KMS-11 (cell line): ENCODE measurements around the gene SYTL3.
"Not testable (repeated sequence)": the region's sequence is repeated elsewhere in the genome, so short reads cannot be mapped to it uniquely, and the experiment has no call there.

Source experiments
- H2AFZ ChIP-seq: fragments of 200-600 bp; sonication (generic); 2 replicates; pipeline ENCODE4 v1.6.1; 2016; ENCODE audit warnings: antibody characterized with exemption, mixed run types, low read depth
- H3K27ac ChIP-seq: fragments of 200-600 bp; sonication (generic); 2 replicates; pipeline ENCODE4 v1.6.1; 2016; ENCODE audit warnings: mild to moderate bottlenecking, mixed run types
- H3K27me3 ChIP-seq: fragments of 200-600 bp; sonication (generic); 2 replicates; pipeline ENCODE4 v1.6.1; 2017; ENCODE audit warnings: mild to moderate bottlenecking, low read depth, mixed run types, moderate library complexity; ENCODE audit not compliant: insufficient read depth
- H3K36me3 ChIP-seq: fragments of 200-600 bp; sonication (generic); 2 replicates; pipeline ENCODE4 v1.6.1; 2017; ENCODE audit warnings: mild to moderate bottlenecking, mixed run types; ENCODE audit not compliant: insufficient read depth
- H3K4me1 ChIP-seq: fragments of 200-600 bp; sonication (generic); 2 replicates; pipeline ENCODE4 v1.6.1; 2016; ENCODE audit warnings: mild to moderate bottlenecking, low read depth, mixed run types; ENCODE audit not compliant: poor library complexity, severe bottlenecking
- H3K4me2 ChIP-seq: fragments of 200-600 bp; sonication (generic); 2 replicates; pipeline ENCODE4 v1.7.0; 2016; ENCODE audit warnings: mild to moderate bottlenecking, mixed run types
- H3K4me3 ChIP-seq: fragments of 200-600 bp; sonication (generic); IDR thresholded peaks from 2 replicates; pipeline ENCODE4 v1.6.1; 2017; ENCODE audit warnings: low read depth, low read length, mixed read lengths; ENCODE audit not compliant: insufficient read depth
- H3K79me2 ChIP-seq: fragments of 200-600 bp; sonication (generic); 2 replicates; pipeline ENCODE4 v1.6.1; 2016; ENCODE audit warnings: low read depth, mixed run types; ENCODE audit not compliant: insufficient read depth
- H3K9ac ChIP-seq: fragments of 200-600 bp; sonication (generic); 2 replicates; pipeline ENCODE4 v1.6.1; 2016; ENCODE audit warnings: mild to moderate bottlenecking, mixed run types
- H4K20me1 ChIP-seq: fragments of 200-600 bp; sonication (generic); 2 replicates; pipeline ENCODE4 v1.6.1; 2016; ENCODE audit warnings: mild to moderate bottlenecking, mixed run types; ENCODE audit not compliant: insufficient read depth
- CTCF ChIP-seq: fragments of 200-600 bp; sonication (generic); conservative IDR thresholded peaks from 2 replicates; pipeline ENCODE4 v1.6.1; 2017; ENCODE audit warnings: low read depth, mild to moderate bottlenecking, antibody characterized with exemption, low read length, moderate library complexity, mixed read lengths

Gene SYTL3

DNA sequence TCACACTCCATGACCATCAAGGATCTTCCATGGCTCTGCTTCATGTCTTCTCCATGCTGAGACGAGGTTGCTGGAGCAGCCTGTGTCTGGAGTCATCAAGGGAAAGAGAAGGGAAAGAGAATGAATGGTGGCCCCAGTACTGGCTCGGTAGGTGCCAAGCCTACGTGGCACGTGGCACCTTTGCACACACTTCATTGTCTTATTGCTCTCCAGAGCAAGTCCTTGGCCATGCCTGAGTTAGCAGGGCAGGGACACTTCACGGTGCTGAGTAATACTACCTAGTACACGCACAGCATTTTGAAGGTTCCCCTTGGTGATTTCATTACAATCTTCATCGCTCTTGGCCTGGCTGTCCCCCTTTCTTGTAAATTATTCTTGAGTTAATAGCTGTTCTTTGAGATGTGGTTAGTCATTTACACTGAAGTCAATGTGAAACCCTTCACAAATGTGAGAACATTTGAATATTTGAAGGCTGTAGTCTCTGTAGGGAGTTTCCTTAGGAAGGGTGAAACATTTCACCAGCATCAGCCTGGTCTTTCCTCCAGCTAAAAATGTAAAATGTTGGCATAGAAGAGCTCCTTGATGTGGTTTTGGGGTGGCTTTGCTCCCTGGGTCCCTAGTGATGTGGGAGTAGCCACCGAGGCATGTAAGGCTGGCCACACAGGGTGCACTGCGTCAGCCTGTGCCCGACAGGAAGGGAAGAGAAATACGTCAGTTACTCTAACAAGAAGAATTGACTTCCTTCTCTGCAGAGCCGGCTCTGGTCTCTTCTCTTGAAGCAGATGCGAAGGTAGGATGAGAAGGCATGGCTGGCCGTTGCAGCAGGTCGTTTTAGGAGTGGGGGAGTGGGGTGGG lies at the start of gene SYTL3:
TSS of gene SYTL3 (plus strand) at position 766 of the 855 bp plus-strand sequence. CDS start 13,215 bp downstream, outside the sequence.
- Histone ChIP-seq H3K27me3 (no peaks in the 10 kb centered on the region), H3K4me1 (peaks cover 21% of the 10 kb centered on the region), H4K20me1 (no peaks in the 10 kb centered on the region), H3K4me2 (no peak within 1 kb of the TSS), H3K4me3 (no peak within 1 kb of the TSS), H3K9ac (no peak within 1 kb of the TSS), H2AFZ (no peak within 1 kb of the TSS), H3K79me2 (no peaks in the 10 kb centered on the region), H3K36me3 (no peaks in the 10 kb centered on the region), H3K27ac (no peak within 1 kb of the TSS)
- TF ChIP-seq CTCF = no peak

DNA sequence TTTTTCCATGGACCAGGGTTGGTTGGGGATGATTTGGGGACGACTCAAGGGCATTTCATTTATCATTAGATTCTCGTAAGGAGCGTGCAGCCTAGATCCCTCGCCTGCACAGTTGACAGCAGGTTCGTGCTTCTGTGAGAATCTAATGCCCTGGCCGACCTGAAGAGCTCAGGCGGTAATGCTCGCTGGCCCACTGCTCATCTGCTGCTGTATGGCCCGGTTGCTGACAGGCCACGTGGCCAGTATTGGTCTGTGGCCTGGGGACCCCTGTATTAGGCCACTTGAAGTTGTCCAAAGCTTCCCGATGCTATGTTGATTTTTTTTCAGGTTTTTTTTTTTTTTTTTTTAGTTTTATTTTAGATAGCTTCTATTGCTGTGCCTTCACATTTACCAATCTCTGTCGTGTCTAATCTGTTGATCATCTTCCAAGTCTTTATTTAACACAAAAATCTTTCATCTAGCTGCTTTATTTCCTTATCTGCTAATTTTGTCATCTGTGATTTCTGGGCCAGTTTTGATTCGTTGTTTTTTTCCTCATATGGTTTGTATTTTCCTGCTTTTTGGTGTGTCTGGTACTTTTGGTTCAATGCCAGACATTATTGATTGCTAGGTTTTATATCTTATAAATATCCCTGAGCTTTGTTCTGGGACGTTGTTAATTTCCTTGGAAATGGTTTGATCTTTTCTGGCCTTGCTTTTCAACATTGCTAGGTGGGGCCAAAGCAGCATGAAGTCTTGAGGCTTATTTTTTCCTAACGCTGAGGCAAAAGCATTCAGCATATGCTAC lies 46.4 kb upstream of the SYTL3 start:
- H3K27ac ChIP-seq = no peak overlapping the region
- H3K79me2 ChIP-seq = no peaks in the 10 kb centered on the region
- H3K4me3 ChIP-seq = no peak overlapping the region
- no peaks in the 10 kb centered on the region for H3K4me1 ChIP-seq
- H2AFZ ChIP-seq = no peak overlapping the region
- TF ChIP-seq CTCF = no peak
- no peaks in the 10 kb centered on the region for H4K20me1 ChIP-seq
- no peak overlapping the region for H3K4me2 ChIP-seq
- H3K9ac ChIP-seq = no peak overlapping the region
- no peaks in the 10 kb centered on the region for H3K27me3 ChIP-seq
- no peaks in the 10 kb centered on the region for H3K36me3 ChIP-seq

DNA sequence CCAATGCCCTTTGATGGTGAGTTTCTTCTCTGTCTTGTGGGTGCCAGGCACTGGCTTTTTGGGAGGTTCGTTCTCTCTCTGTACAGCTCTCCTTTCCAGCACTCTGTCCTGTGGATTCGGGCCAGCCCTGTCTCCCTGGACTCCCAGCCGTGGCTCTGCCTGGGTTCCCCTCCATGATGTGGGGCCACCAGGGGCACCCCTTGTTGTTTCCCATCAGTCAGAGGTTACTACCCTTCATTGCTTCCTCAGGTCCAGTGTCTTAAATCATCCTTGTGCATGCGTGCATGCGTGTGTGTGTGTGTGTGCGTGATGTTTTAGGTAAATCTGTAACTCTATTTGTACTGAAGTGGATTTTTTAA lies 45.8 kb upstream of the SYTL3 start:
- Histone ChIP-seq H3K9ac (no peak overlapping the region), H3K36me3 (no peaks in the 10 kb centered on the region), H3K27me3 (no peaks in the 10 kb centered on the region), H2AFZ (no peak overlapping the region), H3K4me3 (no peak overlapping the region), H3K4me1 (no peaks in the 10 kb centered on the region), H4K20me1 (no peaks in the 10 kb centered on the region), H3K27ac (no peak overlapping the region), H3K79me2 (no peaks in the 10 kb centered on the region), H3K4me2 (no peak overlapping the region)
- TF ChIP-seq CTCF = no peak

GRCh38 chr6:158605266-158605878 lies 44.5 kb upstream of the SYTL3 start:
- H3K27ac ChIP-seq = no peak overlapping the region
- no peaks in the 10 kb centered on the region for H4K20me1 ChIP-seq
- no peak overlapping the region for H3K4me2 ChIP-seq
- H2AFZ ChIP-seq = no peak overlapping the region
- H3K36me3 ChIP-seq = no peaks in the 10 kb centered on the region
- H3K4me1 ChIP-seq = no peaks in the 10 kb centered on the region
- no peak overlapping the region for H3K4me3 ChIP-seq
- H3K9ac ChIP-seq = no peak overlapping the region
- H3K79me2 ChIP-seq = no peaks in the 10 kb centered on the region
- no peaks in the 10 kb centered on the region for H3K27me3 ChIP-seq
- peak; percentile 67 for TF ChIP-seq CTCF

- H3K27me3 ChIP-seq, H3K4me1 ChIP-seq, H2AFZ ChIP-seq, H3K36me3 ChIP-seq, H3K4me3 ChIP-seq, H3K4me2 ChIP-seq, H4K20me1 ChIP-seq, H3K79me2 ChIP-seq, H3K9ac ChIP-seq, H3K27ac ChIP-seq: not testable (repeated sequence)
Measured at GRCh38 chr6:158606011-158606410, 43.8 kb upstream of the SYTL3 start.
